GM21576 (cell line): Measurements from ENCODE around the gene PNKP.
A peak's percentile ranks its signal among the peaks of the same experiment; 100 is the strongest.

Experiments
- ATAC-seq: cut with Tn5 transposase; IDR thresholded peaks from one replicate; pipeline ENCODE4 v1.9.1; 2021; ENCODE audit warnings: mild to moderate bottlenecking, moderate library complexity; ENCODE audit not compliant: unreplicated experiment

The PNKP gene

DNA sequence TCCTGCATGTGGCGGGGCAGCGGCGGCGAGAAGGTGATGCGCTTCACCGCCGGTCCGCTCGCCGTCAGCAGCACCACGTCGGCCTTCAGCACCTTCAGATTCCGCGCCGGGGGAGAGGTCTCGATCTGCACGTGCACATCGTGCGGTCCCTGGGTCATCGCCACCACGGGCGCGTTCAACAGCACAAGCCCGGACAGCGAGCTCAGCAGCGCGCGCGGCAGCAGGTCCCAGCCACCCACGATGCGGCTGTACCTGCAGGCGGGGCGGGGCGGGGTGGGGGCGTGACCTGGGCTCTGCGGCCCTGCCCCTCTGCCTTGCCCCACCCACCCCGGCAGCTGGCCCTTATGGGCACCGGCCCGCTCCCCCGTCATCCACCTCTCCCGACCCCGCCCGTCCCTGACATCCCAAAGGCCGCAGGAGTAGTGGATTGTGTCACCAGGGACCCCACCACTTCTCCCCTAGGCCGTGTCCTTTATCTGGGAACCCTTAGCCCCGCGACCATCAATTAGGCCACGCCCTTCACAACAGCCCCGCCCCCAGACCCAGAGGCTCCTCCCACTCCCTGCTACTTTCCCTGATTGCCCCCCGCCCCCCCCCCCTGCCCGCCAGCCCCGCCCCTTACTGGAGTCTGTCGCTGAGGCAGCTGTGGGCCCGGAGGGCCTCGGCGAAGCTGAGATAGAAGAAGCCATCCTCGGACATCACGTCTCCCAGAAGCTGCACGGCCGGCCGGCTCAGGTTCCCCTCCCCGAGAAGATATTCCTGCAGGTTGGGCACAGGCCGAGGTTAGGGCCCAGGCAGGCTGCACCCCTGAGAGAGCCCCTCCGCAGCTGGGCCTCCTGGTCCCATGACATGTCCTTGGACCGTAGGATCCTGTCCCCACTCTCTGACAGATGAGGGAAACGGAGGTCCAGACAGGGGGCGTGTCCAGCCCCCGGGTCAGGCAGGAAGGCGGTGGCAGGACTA, 23.3 kb upstream of the PNKP start:
- no peak for ATAC-seq

DNA sequence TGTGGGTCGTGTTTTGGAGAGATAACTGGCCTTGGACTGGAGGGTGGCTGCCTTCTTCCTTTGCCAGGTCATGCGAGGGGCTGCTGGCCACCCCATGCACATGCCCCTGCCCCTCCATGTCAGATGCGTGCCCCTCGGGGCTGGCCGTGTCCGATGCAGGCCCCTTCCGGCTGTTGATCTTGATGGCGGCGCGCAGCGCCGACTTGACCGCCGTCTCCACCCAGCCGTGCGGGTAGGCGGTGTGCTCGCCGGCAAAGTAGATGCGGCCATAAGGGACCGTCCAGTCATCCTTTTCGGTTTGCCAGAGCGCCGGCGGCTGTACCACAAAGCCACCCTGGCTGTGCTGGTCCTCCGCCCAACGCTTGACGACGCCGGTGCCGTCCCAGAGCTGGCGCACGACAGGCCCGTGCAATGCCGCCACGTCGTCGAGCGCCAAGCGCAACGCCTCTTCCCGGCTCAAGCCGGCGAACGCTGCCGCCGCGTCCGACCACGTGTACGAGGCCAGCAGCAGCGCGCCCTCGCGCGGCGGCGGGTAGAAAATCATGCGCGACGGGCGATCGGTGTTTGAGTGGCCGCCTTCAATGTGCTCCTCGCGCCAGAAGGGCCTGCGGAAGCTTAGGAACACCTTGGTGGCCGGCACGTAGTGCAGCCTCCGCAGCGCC, 22.4 kb upstream of the PNKP start:
- no peak for ATAC-seq

DNA sequence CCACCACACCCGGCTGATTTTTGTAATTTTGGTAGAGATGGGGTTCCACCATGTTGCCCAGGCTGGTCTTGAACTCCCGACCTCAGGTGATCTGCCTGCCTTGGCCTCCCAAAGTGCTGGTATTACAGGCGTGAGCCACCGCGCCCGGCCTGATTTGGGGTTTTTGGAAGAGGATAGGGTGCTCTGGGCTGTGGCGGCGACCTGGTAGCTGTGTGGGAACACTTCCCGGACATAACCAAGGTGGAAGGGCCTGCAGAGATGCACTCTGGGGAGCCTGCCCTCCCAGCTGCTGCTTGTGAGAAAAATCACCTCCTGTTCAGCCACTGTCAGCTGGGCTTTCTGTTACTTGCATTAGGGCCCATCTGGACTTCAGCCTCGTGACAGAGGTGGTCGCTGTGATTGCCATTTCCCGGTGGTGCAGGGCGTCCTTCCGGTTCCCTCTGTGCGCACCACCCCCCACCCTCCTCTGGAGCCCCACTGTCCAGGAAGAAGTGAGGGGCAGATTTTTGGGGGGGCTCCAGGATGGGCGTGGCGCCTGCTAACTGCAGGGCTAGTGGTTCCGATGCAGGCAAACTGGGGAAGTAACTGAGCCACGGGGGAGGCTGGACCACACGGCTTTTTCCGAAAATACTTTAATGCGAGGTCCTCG, 21.8 kb upstream of the PNKP start:
- ATAC-seq = no peak

DNA sequence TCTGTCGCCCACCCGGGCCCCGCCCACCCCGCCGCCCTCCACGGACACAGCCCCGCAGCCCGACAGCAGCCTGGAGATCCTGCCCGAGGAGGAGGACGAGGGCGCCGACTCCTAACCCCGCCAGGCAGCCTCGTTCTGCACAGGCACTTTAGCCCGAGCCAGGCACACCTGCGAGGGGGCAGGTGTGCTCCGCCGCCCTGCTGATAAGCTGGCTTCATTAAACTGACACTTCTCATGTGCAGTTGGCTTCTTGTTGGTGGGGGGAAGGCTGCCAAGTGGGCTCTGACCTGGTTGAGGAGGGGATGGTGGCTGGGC, 21.1 kb upstream of the PNKP start:
- no peak for ATAC-seq

DNA sequence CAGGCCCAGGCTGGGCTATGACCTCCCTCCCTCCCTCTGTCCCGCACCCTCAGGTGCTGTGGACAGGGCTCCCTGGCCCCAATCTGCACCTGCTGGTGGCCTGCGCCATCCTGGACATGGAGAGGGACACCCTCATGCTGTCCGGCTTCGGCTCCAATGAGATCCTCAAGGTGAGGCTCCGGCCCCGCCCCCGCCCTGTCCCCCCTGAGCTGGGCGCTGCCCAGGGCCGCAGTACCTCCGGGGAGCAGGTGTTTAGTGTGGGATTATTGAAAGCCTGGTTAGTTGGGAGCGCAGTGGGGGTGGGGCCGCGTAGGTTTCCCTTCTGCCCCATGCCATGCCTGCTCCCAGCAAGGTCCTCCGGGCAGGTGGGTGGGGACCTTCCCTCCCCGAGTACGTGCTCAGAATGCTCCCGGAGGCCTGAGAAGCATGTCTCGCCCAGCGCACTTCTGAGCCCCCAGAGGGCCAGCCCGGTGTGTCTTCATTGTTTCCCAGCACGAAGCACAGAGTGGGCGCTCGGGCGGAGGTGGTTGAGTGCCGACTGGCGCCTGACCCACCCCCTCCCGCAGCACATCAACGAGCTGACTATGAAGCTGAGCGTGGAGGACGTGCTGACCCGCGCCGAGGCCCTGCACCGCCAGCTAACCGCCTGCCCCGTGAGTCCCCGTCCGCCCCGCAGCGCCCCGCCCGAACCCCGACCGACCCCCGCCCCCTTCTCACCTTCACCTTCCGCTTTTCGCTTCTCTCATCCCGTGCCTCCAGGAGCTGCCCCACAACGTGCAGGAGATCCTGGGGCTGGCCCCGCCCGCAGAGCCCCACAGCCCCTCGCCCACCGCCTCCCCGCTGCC, 20.5 kb upstream of the PNKP start:
- ATAC-seq = no peak

DNA sequence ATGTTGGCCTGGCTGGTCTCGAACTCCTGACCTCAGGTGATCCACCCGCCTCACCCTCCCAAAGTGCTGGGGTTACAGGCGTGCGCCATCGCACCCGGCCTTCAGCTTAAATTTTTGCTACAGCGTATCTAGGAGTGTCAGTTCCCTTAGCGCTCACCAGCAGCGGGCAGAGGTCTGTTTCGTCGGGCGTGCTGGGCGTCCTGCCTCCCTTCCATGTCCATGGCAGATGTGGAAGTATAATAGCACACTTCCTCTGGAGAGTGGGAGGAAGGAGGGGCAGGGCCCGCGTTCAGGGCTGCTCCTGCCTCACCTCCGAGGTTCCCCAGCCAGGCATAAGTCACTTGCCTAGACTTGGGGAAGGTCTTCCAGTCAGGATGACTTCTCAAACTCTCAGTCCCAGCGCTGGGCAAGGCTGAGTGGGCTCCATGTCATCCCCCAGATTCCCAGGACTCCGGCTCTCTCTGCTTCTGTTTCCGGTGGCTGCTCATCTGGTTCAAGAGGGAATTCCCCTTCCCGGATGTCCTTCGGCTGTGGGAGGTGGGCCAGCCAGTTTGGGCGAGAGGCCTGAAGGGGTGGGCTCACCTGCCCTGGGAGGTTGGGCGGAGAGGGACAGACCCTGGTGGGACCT, 19.8 kb upstream of the PNKP start:
- no peak for ATAC-seq

DNA sequence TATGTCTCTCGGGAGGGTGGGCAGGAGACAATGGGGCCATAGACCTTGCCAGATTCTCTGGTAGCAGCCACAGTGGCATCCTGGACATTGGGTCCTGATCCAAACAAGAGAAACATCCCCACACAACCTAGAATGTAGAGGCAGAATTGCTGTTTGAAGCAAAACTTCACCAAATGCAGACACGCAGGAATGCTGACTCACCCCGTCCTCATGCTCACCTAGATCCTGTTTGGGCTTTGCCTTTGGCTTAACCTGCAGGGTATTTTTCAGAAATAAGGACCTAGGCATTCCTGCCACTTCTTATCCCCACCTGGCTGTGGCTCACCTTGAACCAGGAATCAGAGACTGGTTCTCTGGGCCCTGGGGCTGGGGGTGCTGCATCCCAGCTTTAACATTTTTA, 17.4 kb upstream of the PNKP start:
- ATAC-seq = no peak

DNA sequence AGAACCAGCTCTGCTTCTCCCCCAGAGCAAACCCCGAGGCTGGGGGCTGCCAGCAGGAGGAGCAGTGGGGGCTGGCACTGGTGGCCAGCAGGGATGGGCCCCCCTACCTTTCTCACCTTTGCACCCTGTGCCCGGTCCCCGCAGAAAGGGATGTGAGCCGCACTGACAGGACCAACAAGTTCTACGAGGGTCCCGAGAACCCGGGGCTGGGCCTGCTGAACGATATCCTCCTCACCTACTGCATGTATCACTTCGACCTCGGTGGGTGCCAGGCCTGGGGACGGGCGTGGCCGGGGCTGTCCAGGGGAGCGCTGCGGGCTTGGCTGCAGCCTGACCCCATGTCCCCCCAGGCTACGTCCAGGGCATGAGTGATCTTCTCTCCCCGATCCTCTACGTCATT, 16.7 kb upstream of the PNKP start:
- no peak for ATAC-seq

DNA sequence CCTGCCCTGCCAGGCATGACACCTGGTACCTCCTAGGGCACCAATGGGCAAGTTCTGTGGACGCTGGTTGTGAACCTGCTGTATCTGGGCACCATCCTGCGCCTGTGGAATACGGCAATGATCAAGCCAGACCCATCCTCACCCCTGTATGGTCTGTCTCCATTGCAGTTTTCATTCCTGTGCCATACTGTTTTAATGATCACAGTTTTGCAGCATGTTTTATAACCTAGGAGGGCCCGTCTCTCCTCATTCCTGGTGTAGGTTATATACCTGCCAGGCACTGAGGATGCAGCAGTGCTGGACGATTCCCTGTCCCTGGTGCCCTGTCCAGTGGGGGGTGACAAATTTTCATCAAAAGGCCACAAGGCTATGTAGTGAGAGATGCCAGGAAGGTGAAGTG, 15.7 kb upstream of the PNKP start:
- no peak for ATAC-seq

DNA sequence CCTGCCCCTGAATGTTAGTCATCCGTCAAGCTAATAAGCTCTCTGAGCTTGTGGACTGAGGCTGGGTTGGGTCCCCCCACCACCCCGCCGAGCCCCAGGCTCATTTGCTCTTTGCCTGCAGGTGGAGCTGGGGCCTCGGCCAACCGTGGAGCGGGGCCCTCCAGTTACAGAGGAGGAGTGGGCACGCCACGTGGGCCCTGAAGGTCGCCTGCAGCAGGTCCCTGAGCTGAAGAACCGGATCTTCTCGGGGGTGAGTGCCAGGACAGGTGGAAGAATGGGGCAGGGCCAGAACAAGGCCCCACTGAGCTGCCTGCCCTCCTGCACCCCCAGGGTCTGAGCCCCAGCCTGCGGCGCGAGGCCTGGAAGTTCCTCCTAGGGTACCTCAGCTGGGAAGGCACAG, 15.3 kb upstream of the PNKP start:
- no peak for ATAC-seq

DNA sequence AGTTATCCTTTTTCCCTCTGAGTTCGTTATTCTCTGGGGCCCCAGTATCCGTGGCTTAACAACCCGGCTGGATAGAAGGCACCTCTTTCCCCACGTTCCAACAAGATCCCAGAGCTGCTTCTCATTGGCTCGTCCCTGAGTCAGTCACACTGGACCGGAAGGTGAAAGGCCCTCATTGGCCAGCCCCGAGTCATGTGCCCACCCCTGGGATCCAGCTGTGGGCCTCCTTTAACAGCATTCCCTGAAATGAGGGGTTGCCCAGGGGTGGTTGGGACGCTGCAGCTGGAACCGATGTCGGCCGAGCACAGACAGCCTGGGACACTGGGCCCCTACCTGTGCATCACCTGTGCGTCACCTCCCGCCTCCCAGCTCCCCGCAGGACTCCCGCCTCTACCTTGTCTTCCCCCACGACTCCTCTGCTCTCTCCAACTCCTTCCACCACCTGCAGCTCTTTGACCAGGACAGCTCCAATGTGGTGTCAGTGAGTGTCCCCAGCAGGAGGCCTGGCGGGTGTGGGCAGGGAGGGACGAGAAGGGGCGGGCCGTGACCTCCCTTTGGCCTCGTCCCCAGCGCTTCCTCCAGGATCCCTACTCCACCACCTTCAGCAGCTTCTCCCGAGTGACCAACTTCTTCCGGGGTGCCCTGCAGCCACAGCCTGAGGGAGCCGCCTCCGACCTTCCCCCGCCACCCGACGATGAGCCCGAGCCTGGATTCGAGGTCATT, 14.5 kb upstream of the PNKP start:
- ATAC-seq = no peak

DNA sequence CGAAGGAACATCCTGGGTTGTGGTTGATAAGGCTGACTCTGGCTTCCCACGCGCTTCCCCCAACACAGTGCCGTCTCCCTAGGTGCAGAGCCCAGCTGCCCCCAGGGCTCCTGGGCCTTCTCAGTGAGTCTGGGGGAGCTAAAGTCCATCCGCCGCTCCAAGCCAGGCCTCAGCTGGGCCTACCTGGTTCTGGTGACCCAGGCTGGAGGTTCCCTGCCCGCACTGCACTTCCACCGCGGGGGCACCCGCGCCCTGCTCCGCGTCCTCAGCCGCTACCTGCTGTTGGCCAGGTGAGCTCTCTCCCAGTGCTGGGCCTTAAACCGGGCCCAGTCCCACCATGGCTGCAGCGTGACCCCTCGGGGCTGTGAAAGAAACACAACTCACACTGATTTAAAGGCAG, 13.8 kb upstream of the PNKP start:
- ATAC-seq = no peak

DNA sequence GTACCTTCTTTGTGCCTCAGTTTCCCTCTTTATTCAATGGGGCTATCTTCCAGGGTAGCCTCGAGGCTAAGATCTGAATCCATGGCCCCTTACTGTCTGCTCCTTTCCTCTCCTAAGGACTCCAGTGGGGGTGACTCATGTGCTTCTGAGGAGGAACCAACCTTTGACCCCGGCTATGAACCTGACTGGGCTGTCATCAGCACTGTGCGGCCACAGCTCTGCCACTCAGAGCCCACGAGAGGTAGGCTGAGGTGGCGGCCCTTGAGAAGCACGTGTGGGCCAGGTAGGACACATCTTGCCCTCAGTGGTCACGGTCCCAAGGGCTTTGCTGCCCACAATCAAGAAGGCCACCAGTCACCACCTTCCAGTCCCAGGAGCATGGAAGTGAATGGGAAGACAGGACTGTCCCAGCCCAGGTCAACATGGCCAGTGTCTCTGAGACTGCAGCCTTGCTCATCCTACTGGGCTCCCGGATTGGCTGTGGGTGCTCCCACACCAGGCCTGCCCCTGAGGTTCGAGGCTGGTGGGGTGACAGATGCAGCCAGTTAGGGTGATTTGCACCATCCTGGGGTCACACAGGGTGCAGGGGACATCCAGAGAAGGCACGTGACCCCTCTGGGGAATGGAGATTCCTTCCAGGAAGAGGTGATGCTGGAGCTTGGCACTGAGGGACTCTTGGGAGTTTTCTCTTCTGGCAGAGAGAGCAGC, 12.9 kb upstream of the PNKP start:
- no peak for ATAC-seq

DNA sequence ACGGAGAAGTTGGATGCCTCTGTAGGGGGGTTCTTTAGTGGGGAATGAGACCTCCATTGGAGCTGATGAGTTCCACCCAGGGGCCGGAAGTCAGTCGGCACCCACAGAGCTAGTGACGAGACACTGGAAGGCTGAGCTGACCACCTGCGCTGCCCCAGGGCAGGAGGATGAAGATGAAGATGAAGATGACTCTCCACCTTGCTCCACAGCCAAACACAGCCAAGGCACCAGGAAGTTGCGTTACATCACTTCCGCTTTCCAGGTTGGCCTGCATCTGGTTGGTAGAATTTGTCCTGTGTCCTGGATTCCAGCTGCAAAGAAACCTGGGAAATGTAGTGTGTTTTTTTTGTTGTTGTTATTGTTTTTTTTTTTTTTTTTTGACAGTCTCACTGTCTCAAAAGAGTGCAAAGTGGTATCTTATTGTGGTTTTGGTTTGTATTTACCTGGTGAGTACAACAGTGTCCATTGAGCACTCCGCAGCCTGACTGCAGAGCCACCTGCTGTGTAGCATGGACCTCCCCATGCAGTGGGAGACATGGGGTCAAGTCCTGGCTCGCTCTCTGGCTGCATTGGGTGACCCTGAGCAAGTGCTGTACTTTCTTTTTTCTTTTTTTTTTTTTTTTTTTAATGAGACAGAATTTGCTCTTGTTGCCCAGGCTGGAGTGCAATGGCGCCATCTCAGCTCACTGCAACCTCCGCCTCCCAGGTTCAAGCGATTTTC, 12.0 kb upstream of the PNKP start:
- ATAC-seq = no peak

DNA sequence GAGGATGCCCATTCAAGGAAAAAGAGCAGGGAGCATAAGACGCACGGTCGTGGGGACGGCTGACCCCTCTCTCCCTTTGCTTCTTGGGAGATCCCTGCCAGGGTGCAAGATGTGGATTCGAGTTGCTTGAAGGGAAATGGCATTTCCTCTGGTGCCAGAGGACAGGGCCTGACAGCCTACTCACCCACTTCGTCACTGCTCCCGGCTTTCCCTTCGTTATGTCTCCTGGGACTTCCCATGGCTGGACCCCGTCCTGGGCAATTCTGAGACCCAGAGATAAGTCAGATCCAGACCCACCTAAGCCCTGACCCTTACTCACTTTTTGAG, 11.3 kb upstream of the PNKP start:
- no peak for ATAC-seq

DNA sequence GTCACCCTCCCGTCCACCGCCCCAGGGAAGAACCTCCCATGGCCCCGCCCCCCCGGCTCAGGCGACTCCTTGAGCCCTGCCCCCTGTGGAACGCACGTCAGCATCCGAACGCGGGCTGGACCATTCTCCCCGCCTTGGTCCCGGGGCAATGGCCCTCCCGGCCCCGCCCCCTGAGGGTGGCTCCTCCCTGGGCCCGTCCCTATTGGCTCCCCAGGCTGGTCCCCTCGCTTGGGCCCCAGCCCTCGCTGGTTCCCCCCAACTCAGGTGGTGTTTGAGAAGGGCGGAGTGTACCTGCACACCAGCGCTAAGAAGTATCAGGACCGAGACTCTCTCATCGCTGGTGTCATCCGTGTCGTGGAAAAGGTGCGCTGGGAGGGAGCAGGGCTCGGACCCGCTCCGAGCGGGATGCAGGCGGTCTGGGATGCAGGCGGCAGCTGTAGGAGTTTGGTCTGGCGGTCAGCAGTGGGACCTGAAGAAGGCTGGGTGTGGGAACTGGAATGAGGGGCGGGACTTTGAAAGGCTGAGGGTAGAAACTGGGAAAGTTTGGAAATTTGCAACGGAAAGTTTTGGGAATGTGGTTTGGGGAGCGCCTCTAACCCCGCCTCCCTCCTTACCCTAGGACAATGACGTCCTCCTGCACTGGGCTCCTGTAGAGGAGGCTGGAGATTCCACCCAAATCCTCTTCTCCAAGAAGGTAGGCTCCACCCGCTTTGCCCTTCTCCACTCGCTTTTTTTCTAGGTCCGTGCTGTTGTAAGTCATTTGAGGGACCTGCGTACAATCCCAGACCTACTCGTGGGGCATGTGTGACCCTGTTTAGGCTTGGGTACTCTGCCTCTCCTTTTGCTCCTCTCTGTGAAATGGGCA, 10.7 kb upstream of the PNKP start:
- peak; percentile 45 for ATAC-seq

DNA sequence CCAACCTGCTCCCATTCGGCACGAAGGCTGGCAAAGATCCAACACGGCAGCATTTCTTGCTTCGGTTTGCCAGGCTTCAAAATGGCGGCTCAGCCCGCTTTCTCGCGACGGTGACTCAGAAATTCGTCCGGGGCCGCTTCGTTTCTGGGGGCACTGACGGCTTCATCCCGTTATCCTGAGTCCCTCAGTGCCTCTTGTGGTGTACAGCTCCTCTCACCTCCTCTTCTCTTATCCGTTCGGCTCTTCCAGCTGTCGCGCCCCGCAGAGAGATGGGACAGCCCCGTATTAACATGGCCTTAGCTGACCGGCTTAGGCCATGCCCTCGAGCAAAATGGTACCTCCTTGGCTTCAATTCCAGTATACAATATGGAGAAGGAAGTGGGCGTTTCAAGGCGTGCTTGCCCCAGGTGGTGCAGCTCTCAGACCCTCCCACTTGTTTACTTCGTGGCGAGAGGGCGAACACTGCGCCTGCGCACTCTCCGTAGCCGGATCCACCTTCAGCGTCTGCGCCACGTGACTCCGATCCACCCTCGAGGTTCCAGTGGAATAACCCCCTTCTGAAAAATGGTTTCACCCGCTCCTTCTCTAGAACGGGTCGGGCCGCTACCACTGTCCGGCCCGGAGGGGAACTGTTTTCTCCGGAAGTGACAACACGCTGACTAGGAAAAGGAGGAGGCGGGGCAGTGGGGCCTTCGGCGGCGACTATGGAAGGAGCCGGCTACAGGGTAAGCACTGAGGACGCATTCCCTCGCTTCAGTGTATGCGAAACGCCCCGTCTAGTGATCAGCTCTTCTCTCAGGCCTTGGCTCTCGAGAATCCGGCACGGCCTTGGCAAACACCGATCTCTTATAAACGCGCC, 9.9 kb upstream of the PNKP start, which contains the start of the genes AKT1S1 and TBC1D17:
Gene AKT1S1 (minus strand): TSS at position 336 of the 859 bp plus-strand sequence. CDS start 4,060 bp downstream, outside the sequence.
Gene TBC1D17 (plus strand): TSS at position 683 of the 859 bp plus-strand sequence. CDS start 22 bp downstream, at position 705.
- peak; percentile 61 for ATAC-seq
